Neural cell (in vitro differentiated cells): ENCODE measurements around the gene PLXDC1.

Source experiments
- EP300 ChIP-seq: fragments of 450-650 bp; conservative IDR thresholded peaks from 2 replicates; pipeline ENCODE4 v1.6.1; 2014; ENCODE audit warnings: antibody characterized with exemption, mild to moderate bottlenecking, moderate library complexity; ENCODE audit not compliant: poor library complexity, severe bottlenecking
- POLR2AphosphoS5 ChIP-seq: IDR thresholded peaks from 2 replicates; pipeline ENCODE4 v1.6.1; 2012
- TF ChIP-seq, protein P1 (sequence below): fragments of 450-650 bp; IDR thresholded peaks from 2 replicates; pipeline ENCODE4 v1.5.1; 2014; ENCODE audit warnings: antibody characterized with exemption, mild to moderate bottlenecking, moderate library complexity; ENCODE audit not compliant: poor library complexity, severe bottlenecking

- TF ChIP-seq, protein P1, sequence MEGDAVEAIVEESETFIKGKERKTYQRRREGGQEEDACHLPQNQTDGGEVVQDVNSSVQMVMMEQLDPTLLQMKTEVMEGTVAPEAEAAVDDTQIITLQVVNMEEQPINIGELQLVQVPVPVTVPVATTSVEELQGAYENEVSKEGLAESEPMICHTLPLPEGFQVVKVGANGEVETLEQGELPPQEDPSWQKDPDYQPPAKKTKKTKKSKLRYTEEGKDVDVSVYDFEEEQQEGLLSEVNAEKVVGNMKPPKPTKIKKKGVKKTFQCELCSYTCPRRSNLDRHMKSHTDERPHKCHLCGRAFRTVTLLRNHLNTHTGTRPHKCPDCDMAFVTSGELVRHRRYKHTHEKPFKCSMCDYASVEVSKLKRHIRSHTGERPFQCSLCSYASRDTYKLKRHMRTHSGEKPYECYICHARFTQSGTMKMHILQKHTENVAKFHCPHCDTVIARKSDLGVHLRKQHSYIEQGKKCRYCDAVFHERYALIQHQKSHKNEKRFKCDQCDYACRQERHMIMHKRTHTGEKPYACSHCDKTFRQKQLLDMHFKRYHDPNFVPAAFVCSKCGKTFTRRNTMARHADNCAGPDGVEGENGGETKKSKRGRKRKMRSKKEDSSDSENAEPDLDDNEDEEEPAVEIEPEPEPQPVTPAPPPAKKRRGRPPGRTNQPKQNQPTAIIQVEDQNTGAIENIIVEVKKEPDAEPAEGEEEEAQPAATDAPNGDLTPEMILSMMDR = no peak
- TF ChIP-seq POLR2AphosphoS5 (no peak), EP300 (no peak)
Observed at GRCh38 chr17:39094607-39095308, 56.7 kb downstream of the PLXDC1 start.
